Dermis blood vessel endothelial cell (primary cell): Measurements from ENCODE around the gene RICTOR. TPM values are rescaled to one million over a fixed set of nuclear protein-coding genes. Genes with fewer than 3 reads are reported as not detected.

ENCODE experiments used
- DNase-seq: peaks from one replicate; pipeline ENCODE4 v3.0.0; 2010
- total RNA-seq: library from RNA; depleted of rRNA; stranded (reverse); fragments of >200 nt; gene quantifications from 2 replicates; pipeline ENCODE4 v1.2.3, GENCODE V29; 2014

RICTOR gene
- total RNA-seq, 1 donor from 2014 or later = 36.2 TPM

DNA sequence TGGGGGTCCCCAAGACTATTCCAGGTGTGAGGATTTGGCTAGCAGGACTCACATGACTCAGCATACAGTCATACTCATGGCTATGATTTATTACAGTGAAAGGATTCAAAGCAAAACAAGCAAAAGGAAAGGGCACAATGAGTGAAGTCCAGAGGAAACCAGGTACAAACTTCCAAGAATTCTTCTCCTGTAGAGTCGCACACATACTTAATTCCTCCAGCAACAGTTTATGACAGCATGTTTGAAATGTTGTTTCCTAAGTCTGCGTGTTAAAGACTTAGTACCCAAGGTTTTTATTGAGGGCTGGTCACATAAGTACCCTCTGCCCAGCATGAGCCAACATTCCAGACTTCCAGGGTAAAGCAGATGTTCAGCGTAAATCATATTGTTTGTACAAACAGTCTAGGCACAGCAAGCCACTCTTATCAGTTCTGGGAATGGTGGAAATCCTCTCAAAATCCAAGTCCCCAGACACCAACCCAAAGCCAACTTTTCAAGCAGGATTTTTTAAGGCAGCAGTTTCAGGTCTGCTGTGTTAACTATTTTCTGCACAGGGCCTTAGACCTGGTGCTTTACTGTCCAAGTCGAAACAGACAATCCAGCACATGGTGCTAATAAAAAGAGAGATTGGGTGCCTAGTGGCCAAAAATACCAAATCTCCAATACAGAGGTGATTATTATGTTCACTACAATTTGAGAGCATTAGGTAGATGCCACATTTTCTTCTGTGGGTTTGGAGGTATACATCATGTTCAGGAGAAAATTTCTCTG, 18.6 kb upstream of the RICTOR start:
- DNase-seq = peak; percentile 67

DNA sequence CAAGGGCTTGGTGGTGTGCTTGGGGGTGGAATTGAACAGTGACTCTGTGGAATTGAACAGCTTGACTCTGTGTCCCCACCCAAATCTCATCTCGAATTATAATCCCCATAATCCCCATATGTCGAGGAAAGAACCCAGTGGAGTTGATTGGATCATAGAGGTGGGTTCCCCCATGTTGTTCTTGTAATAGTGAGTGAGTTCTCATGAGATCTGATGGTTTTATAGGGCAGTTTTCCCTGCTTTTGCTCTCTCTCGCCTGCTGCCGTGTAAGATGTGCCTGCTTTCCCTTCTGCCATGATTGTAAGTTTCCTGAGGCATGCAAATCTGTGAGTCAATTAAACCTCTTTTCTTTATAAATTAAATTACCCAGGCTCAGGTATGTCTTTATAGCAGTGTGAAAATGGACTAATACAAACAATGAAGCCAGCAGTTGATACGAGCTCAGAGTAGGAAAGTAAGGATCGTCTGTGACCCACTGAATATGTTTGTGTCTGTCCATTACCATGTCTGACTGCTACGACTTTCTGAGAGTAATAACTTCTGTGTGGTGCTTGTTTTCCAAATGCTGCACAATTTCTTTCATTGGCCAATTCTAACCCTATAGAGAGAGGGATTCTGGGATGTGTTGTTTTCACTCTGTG, 17.9 kb upstream of the RICTOR start:
- no peak for DNase-seq

DNA sequence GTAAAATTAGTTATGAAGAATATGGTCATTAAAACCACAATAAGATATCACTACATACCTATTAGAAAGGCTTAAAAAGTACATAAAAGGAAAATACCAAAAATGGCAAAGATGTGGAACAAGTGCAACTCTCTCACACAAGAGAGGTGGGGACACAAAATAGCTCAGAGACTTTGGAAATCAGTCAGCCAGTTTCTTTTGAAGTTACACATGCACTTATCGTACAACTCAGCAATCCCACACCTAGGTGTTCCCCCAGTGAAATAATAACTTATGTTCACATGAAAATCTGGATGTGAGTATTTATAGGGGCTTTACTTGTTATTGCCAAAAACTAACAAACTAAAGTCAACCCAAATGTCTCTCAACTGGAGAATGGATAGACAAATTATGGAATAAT, 9.8 kb upstream of the RICTOR start:
- DNase-seq = no peak

DNA sequence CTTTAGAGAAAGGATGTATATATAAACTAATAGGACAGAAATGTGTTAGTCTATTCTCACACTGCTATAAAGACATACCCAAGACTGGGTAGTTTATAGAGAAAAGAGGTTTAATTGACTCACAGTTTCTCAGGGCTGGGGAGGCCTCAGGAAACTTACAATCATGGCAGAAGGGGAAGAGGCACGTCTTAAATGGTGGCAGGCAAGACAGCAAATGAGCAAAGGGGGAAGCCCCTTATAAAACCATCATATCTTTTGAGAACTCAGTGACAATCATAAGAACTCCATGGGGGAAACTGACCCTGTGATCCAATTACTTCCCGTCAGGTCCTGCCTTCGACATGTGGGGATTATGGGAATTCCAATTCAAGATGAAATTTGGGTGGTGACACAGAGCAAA, 8.8 kb upstream of the RICTOR start:
- no peak for DNase-seq

DNA sequence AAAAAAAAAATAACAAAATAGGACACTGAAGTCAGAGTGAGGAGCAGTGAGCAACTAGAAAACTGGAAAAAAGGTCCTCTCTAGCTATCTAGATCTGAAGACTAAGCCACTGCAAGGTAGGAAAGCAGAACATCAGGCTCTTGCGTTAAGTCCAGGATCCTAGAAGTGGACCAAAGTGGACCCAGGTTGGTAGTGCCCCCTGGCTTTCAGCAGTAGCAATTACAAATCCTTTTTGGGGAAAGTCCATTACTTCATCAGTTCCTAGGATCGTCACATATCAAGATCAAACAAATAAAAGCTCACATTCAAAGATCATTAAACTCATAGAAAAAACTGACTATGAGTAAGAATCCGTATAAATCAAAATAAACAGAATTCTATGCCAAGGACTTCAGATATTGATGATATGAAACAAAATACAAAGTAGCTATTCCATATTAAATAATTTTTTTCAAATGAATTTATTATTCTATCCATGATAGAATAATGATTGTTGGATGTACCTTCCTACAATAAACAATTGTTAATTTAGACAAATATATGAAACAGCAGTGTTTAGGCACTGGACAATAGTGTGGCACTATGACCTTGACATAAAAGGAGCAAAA, 6.5 kb upstream of the RICTOR start:
- DNase-seq = peak; percentile 80

DNA sequence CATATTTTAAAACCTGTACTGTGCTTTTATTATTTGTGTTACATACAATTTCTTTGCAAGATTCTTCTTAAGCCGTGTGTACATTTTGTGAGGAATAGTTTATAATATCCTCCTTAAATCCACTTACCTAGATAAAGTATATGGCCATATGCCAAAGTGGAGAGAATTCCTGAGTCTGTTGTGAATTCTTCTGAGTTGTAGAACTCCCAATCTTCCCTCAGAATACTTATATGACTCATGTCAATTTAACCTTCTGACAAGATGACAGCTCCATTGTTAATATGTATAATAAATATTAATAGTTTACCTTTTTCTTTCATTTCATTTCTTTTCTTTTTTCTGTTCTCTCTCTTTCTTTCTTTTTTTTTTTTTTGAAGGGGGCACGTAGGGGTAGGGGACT, 6.0 kb upstream of the RICTOR start:
- peak; percentile 39 for DNase-seq

DNA sequence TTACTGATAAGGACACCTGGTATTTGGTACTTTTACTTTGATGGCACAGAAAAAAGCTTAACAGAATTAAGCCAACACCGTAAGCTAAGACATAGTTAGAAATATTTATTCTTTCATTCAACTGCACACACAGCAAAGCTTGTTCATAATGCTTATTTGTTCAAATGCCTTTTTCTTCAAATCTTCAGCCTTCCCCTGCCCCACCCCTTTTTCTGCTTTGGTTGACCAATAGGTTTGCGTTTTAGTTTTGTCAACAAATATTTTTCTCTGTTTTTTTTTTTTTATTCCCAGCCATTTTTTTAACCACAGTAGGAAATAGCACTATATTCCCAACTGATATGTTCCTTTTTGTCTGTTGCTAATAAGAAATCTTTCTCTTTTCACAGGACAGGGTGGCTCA, 4.9 kb upstream of the RICTOR start:
- DNase-seq = no peak

DNA sequence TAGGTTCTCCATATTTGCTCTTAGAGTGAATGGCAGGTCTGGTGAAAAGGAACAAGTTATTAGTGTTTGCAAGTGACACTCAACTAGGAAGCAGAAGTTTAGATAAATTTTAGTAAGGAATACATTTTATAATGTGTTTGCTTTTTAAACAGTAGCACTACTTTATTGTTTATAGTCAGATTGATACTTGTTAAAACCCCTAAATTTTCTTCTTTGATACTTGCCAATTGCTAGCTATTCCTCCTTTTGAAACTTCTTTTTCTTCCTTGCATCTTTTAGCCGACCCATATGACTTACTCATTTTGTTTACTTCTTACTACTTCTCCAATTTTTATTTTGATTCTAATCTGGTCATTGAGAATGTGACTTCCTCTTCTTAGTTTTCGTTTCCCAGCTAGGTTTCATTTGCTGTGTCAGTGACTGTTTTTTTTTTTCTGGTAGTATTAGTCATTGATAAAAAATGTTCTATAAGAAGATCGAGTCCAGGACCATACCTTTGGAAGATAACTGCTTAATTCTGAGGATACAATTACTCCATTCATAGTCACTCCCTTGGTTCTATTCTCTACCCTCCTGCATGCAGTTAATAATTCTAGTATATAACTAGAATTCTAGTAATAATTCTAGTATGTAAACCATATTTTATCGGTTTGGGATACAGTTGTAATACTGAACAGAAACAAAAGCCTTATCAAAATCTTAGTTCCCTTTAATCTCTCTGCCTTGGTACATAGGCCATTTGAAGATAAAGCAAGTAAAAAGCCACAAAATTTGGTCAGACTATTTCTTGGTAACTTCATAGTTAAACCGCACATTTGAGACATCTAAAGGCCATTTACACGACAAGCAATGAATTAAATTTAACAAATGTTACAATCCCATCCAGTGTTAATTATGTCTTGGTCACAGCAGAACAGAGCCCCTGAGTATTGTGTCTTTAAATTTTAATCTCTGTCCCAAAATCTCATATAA, 2.8 kb upstream of the RICTOR start:
- DNase-seq = peak; percentile 33

DNA sequence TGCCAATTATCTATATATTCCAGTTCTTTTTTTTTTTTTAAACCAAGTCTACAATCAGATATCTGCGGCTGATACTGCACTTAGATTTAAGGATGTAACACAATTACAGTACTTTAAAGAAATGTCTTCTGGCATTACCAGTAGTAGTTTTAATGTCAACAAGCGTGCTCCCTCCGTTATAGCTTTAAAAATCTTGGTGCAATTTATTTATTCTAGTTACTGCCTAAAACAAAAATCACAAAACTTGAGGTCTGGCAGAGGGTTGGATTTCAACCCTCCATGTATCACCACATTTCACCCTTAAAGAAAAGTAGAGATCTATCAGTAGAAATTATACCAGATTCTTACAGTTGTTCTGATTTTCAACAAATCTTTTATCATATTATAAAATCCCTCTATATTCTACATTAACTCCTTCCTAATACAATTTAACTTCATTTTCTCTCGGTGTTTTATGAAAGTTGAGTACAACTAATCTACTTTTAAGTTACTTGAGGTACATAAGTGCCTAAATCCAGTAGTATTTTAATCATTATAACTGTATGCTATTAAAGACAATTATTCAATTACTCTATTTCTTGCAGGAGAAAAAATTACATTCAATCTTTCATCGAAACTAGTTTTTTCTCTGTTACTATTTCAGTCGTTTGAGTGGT, 2.0 kb upstream of the RICTOR start:
- DNase-seq = no peak

DNA sequence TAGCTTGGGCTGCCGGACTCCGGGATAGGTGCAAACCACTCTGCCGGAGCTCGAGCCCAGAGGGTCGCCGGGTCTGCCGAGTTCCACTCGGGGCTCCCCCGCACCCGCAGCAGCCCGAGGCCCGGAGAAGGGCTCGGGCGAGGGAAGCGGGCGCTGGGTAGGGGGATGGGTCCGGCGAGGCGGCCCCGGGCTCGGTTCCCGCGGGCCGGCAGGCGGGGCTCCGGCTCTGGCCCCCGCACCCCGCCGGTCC, 507 bp downstream of the RICTOR start:
- DNase-seq = no peak

DNA sequence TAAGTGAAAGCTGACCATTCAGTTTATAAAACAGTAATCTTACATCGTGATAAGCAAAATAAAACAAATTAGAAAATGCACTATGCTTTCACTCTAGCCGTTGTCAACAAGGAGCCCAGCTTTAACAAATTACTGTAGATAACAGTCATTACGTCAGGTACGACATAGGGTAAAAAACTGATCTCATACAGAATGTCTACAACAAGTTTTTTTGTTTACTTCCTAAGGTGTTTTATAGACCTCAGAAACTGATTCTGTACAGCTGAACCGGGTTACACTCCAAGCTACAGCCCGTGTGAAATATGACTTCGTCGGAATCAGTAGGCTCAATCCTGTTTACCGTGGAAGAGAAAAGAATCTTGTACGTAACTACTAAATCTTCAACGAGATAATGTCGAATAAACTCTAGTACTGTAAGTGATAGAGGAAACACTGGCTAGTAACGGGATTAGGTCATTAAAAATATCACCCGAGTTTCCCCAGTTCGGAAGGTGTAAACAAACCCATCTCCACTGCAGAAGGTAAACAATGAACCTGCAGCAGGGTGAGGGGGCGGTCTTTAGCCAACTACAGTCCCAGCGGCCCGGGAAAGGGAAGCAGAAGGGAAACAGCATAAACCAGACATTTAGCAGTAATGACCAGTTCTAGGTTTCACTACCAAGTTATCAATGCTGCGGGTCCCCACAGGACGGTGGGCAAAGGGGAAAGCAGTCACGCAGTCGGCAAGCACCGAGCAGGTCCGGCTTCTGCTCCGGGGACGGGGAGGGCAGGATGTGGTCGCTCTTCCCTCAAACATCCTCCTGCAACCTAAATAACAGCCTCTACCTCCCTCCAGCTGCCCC, 1.1 kb downstream of the RICTOR start:
- peak; percentile 59 for DNase-seq

DNA sequence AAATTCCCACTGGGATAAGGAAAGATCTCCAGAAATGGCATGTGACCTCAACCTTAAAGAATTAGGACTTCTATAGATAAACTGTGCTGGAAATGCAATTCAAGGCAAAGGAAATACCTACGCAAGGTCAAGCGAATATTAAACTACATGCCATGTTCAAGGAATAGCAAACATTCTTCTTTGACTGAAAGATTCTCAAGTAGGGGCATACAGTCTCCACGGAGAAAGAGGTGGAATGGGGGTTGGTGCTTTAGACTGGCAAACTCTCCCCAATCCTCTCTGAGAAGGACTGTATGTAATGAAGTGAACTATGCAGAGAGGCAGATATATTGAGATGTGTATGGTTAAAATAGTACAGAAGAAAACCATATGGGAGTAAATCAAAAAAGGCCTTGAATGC, 6.1 kb downstream of the RICTOR start:
- no peak for DNase-seq

DNA sequence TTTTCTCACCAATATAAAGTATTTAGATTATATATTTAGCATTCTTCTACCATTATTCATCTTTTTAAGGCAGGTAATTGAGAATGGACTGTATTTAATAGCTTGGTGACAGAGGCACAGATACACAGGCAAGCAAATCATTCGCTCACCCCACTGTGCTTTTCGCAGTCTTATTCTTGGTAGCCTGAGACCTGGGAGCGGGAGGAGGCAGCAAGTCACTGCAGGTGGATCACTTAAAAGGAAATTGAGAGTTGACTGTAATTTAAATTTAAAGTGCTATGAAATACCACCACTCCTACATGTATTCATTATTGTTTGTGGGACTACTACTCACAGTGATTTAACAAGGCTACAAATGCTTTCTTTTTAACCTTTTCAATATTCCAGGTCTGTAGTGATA, 9.7 kb downstream of the RICTOR start:
- DNase-seq = no peak

DNA sequence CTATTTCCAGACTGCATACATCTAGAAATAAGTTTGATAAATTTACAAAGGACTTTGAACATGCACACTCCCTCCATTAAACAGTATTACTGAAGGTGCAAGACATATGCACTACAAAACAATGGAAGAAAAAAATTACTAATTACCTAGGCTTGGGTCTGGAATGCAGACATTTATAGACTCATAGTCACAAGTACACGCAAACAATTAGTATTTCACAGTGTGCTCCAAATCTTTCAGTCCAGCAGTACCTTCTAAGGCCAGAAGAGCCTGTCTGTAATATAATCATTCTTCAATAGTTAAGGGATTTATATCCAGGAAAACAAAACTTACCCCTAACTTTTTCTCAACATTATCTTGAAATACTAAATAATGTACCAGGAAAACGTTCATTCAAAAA, 11.2 kb downstream of the RICTOR start:
- peak; percentile 30 for DNase-seq

DNA sequence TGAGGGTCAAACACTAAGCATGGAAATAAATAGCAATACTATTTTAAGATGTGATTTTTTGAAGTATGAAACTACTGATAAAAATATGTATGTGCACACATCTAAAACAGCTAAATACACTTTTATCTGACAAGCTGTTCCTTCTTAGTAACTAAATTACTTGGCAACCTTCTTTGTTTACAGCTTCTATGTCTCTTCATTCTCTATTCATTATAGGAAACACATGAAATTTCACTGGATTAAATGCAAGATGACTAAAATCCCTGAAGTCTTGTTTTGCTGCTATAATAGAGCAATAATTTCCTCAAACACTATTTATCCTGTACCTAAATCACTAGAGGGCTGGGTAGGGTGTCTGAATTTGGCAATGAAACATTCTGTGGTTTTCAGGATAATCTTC, 11.7 kb downstream of the RICTOR start:
- DNase-seq = no peak

DNA sequence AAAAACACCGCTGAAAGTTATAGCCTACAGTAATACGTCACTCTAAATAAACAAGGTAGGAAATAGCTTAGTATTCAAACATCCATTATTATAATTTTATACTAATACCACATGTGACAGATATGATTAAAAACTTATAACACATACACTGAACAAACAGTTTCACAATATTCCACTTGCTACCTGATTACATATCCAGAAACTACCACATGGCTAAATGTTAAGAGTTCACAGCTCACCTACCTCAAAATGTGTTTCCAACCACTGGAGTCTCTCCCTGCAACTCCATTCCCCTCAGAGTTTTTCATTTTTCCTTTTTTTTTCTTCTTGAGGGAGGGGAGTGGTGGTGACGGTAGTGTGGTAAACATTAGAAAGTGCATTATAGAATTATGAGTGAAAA, 12.1 kb downstream of the RICTOR start:
- no peak for DNase-seq

DNA sequence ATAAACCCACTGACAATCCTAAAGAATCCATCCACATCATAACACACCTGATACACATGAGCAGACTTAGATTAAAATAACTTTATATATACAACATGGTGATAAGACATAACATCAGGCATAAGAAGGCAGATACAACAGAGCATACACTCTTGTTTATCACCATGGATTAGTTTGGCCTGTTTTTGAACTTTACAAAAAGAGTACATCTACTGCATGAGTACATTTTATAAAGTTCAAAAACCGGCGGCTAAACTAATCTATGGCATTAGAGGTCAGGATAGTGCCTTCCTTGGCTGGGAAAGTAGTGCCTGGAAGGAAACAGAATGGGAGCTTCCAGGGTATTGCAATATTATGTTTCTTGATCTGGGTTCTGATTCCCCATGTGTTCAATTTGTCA, 15.1 kb downstream of the RICTOR start:
- no peak for DNase-seq

DNA sequence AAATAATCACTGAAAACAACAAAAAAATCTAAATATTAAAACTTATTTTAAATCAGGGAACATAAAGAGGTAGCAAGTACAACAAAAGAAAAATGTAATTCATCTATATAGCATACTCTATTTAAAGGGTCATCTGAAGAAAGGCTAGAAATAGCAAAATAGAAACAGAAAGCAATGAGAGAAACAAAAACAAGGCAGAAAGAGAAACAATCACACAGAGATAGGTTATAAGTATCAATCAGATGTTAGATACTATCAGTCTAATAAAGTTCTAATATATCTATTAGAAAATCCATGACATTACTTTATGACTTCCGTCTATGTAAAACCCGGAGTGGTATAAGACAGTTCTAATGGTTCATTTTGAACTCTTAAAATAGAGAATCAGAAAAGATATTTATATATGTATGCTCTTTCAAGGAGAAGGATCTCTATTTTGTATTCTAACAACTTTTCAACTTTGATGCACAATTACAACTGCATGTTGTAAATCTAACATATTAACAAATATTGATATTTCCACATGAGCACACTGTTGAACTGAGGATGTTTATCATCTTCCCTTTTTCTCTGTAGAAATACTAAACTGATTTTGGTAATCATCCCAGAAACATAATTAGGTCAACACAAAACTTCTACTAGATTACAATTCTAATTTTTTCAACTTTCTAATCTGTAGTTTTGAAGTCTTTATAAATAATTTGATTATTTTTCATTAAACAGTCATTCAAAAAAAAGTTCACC, 15.8 kb downstream of the RICTOR start:
- DNase-seq = no peak

DNA sequence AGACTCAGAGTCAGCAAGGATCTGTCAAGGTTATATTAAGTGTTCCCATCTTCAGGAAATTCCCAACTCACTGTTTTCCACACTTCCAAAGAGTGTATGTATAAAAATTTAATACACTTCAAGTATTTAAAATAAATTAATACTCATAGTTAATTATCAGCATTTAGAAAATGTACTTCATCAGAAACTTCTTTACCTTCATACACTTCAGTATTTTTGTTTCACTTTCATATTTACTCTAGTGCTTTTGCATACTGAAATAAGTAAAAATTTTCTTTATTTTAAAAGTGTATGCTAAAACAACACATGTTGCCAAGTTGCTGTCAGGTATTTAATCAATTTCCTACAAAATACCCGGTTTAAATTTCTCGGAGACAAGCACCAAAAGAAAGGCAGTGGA, 16.5 kb downstream of the RICTOR start:
- DNase-seq = no peak

DNA sequence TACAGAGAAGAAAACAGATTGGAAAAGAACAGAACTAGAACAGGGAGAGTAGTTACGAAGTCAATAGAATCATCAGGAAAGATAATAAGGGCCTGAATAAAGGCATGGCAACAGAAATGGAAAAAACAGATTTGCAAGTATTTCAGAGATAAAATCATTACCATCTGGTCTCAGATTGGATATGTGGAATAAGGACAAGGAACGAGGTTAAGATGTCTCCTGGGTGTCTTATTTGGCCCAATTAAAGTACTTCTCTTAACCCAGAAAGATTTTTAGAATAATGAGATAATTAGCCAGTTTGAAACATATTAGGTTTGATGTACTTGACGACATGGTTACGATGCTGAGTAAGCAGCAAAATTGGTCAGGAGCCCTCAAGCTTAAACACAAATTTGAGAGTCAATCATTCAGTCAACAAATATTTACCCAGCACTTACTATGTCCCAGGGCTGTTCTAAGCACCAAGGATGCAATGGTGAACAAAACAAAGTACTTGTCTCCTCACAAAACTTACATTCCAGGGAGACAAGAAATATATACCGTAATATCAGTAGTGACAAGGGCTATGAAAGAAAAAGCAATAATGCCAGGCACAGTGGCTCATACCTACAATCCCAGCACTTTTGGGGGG, 18.3 kb downstream of the RICTOR start:
- no peak for DNase-seq
